ENCODE data around the gene ERC2.
"Not testable (repeated sequence)": the region's sequence is repeated elsewhere in the genome, so short reads cannot be mapped to it uniquely, and the experiment has no call there.

Gene ERC2

DNA sequence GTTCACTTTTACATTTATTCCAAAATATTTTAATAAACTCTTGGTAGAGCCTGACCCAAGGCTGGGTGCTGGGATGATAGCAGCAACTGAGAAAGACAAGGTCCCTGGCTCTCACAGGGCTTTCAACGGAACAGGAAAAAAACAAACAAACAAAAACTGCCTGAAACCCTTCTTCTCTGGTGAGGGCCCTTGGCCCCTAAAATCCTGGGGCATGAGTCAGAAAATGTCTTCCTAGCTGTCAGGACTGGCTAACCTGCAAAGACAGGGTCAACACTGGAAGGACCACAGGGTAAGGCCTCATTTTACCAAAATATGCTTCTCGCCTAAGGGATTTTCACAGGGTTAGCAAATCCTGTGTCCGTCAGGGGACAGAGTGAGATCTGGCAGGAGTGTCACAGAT lies 935.5 kb downstream of the ERC2 start:
- no peak for DNase-seq

- DNase-seq, result no peak
These were observed 936.9 kb downstream of the ERC2 start for GRCh38 chr3:55531321-55531720.

- no peak for DNase-seq
These were observed 940.9 kb downstream of the ERC2 start for GRCh38 chr3:55527361-55527760.

- DNase-seq, result no peak
These were observed 941.8 kb downstream of the ERC2 start for GRCh38 chr3:55526332-55527030.

GRCh38 chr3:55525436-55525835 lies 942.8 kb downstream of the ERC2 start:
- DNase-seq, result no peak

DNA sequence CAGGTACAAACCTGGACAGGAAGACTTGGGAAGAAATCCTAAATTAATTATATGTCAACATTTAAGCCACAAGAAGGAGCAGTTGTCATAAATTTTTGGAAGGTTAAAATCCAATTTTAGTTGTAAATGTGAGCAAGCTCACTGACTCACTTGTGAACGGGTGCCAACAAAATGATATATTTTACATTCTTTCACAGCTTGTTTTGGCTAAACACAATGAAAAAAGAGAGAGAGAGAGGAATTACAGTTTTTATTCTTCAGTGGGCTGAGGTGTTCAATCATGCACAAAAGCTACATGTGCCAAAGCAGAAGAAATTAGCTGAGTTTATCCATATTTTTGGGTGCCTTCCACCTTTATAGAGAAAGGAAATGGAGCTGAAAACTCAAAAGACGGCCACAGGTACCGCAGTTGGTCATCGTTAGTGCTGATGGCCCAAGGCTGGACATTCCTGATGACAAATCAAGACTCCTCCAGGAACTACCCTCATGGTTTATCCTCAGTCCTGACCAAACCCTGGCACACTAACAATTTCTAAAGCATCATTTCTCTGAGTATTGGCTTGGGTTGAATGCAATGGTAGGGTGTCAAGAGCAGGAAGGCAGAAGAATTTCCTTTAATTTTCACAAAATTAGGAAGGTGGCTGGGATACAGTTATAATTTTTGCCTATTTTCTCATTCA lies 943.6 kb downstream of the ERC2 start:
- no peak for DNase-seq

DNA sequence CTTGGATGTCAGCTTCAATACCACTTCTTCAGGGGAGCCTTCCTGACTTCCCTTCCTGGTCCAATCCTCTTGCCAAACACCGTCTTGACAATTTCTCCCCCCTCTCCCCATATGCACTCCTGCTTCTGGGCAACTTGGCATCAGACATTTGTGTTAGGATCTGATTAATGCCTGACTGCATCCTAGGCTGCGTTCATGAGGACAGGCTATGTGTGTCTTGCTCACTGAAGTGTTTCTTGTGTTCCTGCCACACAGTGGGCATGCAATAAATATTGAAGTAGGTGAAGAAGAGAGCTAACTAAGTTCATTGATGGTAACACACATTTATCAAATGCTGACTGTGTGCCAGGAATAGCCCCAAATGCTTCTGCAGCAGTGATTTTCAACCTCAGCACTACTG lies 944.8 kb downstream of the ERC2 start:
- no peak for DNase-seq

DNA sequence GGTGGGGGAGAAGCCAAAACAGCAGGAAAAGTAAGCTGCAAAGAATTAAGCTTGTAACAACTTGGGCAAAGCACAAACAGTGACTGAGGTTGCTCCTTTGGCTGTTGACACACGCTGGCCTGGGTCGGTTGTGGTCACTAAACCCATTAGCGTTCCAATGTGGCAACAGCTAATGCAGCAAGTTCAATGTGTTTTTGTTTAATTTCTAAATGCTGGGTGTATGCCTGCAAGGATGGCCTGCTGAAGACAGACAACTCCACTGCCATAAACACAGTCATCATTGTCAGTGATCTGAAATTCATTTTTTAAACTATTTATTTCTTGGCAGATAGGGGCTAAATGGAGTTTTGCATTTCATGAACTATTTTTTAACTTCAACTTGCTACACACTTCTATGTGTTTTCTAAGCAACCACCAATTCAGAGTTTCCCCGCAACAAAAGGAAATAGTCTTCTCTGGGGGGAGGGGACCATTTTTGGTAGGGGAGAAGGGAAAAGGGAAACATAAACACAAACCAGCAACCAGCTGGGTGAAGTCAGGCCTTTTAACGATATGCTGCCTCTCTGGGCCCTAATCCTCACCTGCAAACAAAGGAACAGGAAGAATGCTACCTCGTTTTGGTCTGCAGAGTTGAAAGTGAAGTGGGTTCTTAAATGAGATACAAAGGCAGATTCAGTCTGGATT lies 946.4 kb downstream of the ERC2 start:
- no peak for DNase-seq

DNA sequence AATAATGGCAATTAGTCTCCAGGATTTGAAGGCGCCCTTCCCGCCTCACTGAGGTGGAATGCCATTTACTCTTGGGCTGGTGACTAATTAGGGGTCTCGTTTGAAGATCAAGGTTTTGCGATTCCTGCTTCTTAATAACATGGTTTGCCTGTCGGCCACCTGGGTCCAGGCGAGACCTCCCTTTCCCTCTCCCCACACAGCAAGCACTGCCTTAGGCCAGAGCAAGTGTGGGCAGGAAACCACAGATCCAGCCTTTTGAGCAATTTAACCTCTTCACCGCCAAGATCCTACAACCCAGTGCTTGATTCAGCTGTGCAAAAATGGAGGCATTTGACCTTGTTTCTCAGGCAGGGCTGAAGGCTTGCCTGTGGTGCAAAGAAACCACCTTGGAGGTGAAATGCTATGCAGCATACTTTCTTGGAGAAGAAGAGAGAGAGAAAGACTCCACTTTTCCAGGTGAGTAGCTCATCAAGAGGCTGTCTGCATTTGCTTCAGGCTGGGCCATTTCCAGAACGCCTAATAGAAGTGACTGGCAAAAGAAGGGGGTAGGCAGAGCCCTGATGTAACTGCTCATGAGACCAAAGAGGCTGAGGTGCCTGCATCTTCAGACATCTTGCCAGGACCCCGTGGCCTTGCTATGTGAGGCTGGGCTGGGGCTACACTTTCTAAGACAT lies 947.1 kb downstream of the ERC2 start:
- no peak for DNase-seq

DNA sequence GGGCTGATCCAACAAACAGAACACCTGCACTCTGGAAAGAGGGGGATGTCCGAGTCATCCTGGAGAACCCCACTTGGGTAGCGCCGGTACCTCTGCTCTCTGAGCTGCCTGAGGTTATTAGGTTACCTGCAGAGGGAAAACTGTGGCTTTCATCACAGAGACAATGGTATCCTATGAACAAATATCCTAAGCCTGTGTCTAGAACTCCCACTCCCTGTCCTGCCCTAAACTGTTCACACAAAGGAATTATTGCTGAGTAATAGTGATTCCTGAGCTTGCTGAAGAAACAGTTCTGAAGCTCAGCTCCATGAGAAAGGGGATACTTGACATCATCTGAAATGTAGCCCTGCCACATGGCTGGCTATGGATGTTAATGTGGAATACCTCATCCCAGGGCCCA lies 949.2 kb downstream of the ERC2 start:
- DNase-seq, result no peak

GRCh38 chr3:55518451-55518850 lies 949.8 kb downstream of the ERC2 start:
- no peak for DNase-seq

DNA sequence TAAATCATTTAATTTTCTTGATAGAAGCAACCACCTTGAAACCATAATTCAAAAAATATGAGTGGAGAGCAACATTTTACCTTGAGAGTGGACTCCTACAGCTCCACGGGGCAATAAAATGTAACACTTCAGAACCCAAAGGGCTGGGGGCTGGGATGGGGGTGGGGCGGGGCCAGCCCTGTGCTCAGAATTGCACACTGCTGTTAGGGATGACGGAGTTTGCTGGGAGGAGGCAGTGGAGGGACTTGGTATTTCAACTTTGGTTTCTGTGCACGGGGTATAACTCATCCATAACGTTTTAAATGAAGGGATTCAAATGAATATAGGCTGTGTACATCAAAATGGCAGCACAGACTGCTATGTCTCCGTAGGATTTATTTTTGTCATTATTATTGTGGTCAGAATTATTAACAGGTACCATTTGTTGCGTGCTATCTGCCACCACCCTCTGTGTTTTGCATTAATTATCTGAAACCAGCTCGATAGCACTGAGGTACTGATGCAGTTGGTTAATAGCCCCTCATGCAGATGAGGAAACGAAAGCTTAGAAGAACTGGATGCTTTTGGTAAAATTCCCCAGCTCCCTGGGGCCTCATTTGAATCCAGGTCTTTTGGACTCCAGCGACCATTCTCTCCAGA lies 951.8 kb downstream of the ERC2 start:
- DNase-seq, result no peak

- DNase-seq, result no peak
These were observed 952.6 kb downstream of the ERC2 start for GRCh38 chr3:55515550-55516246.

DNA sequence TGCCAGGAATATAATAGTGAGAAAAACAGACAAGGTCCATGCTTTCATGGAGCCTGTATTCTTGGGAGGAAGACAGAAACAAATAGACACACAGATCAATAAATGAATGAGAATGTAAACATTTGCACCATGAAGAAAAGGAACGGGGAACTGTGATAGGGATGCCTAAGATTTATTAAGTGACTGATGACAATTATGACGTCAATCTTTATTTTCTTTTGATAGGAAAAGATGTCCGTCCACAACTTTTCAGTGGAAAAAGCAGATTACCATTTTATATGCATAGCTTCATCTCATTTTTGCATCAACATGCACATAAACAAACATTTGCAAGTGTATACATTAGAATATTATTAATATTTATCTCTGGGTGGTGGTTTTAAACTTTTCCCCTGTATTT lies 953.3 kb downstream of the ERC2 start:
- DNase-seq, result no peak

DNA sequence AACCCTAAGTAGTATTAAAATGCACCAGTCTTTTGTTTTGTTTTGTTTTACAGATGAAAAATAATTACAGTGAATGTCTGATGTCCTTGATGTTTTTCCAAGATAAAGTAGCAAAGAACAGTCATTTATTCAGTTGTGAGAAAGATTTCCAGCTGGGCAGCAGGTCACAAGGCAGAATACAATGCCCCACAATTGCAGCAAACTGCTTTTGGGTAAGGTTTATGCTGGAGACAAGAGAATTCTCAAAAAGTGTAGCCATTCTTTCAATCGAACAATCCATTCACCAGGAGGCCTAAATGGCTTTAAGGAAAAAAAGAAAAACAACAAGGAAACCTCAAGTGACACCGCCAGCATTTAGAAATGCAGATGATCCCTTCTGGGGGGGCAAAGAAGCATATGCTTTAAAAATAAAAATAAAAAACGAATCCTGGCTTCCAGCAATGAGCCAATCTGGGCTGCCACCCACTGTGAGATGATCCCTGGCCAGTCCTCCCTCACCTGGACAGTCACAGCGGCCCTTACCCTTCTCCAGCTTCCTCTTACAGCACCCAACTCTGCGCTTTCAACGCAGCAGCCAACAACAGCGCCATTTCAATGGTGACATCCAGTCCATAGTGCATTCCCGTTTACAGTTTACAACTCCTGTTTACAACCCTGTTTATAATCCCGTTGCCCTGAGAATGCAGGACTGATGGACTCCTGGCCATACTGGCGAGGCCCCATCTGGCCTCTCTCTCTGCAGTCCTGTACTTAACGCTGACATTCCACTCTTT lies 955.5 kb downstream of the ERC2 start:
- DNase-seq, result no peak

GRCh38 chr3:55511895-55512570 lies 956.2 kb downstream of the ERC2 start:
- DNase-seq, result no peak

DNA sequence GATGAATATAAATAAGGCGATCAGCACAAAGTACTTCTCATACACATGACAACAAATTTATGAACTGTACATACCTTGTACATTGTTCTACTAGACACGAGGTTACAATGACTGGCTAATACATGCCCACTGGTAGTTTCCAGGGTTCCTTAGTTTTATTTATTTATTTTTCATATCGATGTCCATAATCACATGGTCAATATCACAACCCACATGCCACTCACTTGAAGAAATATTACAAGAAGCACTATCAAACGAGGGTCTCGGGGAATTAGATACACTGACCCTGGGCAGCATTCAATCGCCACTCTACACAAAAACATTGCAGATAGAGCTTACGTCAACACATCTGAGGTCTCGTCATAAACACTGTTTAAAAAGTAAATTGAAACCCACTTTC lies 959.9 kb downstream of the ERC2 start:
- no peak for DNase-seq

GRCh38 chr3:55507808-55508207 lies 960.5 kb downstream of the ERC2 start:
- no peak for DNase-seq

DNA sequence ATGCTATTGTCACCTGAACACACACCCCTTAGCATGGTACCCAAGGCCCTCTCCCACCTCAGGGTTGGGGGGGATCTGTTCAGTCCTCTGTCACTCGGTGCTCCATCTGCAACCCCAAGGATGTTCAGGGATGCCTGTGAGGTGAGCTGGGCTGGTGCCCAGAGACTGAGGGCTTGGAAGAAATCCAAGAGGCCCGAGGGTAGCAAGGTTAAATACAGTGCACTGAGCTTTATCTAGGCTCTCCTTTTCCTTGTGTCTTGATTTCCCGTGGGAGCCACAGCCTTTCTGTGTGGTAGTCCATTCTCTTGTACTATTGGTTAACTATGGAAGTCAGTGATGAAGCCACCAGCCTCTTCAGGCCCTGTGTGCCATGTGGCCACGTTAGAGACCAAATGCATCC lies 962.5 kb downstream of the ERC2 start:
- DNase-seq, result no peak

GRCh38 chr3:55505102-55505501 lies 963.2 kb downstream of the ERC2 start:
- not testable (repeated sequence) for DNase-seq

DNA sequence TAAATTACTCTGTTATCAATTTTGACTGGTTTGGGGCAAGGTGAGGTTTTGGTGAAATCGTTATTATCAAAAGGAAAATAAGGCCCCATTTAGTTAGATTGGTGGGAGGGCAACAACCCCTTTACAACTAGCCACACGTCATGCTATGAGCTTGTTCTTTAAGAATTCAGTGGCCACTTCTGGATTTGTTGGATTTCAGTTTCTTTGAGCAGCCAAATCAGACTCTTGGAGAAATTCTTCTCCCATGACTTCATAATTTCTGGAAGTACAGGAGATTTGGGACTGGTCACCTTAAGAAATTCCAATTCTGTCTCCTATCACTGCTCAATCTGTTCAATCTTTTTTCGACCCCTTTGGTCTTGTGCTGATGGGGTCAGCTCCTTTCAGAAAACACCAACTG lies 966.4 kb downstream of the ERC2 start:
- DNase-seq, result no peak
